ENCODE measurements around the gene ODAD4. TPM values are rescaled to one million over a fixed set of nuclear protein-coding genes. Genes with fewer than 3 reads are reported as not detected.

ODAD4 gene
- total and polyA plus RNA-seq, 2 donors from 2014 or later = 4.6 to 6.0 TPM

- DNase-seq = no peak
- intact Hi-C loops (cut with DNase I) = no loop called here
- no peaks in the 10 kb centered on the region for H3K9me3 ChIP-seq (ENCODE audit: control insufficient read depth in 2 of 3, insufficient read depth in 1 of 3, low read length in 3 of 3)
- no peak overlapping the region for H3K27ac ChIP-seq (ENCODE audit: low read depth in 2 of 2, low read length in 2 of 2)
- H3K27me3 ChIP-seq (ENCODE audit: control insufficient read depth, insufficient read depth, low read length) = no peaks in the 10 kb centered on the region
- no peak for TF ChIP-seq CTCF (IDR thresholded peaks at IDR 0.05; ENCODE audit: borderline replicate concordance, extremely low read depth, insufficient read depth)
- peaks cover 0 to 6% (median 5%) of the 10 kb centered on the region in 3 donors for H3K4me1 ChIP-seq (ENCODE audit: control insufficient read depth in 2 of 3, insufficient read depth in 2 of 3, low read depth in 1 of 3, low read length in 3 of 3)
- FAIRE-seq = no peak
- no peak overlapping the region for H3K4me3 ChIP-seq (ENCODE audit: low read length in 3 of 3)
- H3K9ac ChIP-seq (ENCODE audit: low read length in 3 of 3) = no peak overlapping the region
- H3K36me3 ChIP-seq (ENCODE audit: control insufficient read depth in 2 of 3, insufficient read depth in 3 of 3, low read length in 3 of 3) = peaks cover 0 to 17% (median 0%) of the 10 kb centered on the region in 3 donors
These were observed 2.5 kb downstream of the ODAD4 start for GRCh38 chr17:41932816-41933389.

DNA sequence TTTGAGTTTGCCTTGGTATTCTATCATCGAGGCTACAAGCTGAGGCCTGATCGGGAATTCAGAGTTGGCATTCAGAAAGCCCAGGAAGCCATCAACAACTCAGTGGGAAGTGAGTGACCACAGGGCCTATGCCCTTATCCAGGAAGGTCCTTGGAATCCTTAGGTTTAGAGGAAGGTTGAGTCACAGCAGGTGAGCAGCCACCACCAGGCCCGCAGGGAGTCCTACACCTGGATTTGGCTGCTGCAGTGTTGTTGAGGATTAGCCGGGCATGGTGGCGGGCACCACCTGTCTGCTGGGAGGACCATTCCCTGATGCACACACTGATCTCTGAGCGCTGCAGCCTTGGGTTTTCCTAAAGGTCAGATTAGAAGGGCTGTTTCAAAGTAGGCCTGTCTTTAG lies 5.2 kb downstream of the ODAD4 start:
- TF ChIP-seq CTCF (IDR thresholded peaks at IDR 0.05; ENCODE audit: borderline replicate concordance, extremely low read depth, insufficient read depth) = no peak
- no peak overlapping the region for H3K4me3 ChIP-seq (ENCODE audit: low read length in 3 of 3)
- no peak for FAIRE-seq
- intact Hi-C loops (cut with DNase I) = no loop called here
- H3K27me3 ChIP-seq (ENCODE audit: control insufficient read depth, insufficient read depth, low read length) = no peaks in the 10 kb centered on the region
- H3K9me3 ChIP-seq (ENCODE audit: control insufficient read depth in 2 of 3, insufficient read depth in 1 of 3, low read length in 3 of 3) = no peaks in the 10 kb centered on the region
- H3K9ac ChIP-seq (ENCODE audit: low read length in 3 of 3) = no peak overlapping the region
- peaks cover 0 to 17% (median 0%) of the 10 kb centered on the region in 3 donors for H3K36me3 ChIP-seq (ENCODE audit: control insufficient read depth in 2 of 3, insufficient read depth in 3 of 3, low read length in 3 of 3)
- DNase-seq = no peak
- no peak overlapping the region for H3K27ac ChIP-seq (ENCODE audit: low read depth in 2 of 2, low read length in 2 of 2)
- peaks cover 0 to 10% (median 6%) of the 10 kb centered on the region in 3 donors for H3K4me1 ChIP-seq (ENCODE audit: control insufficient read depth in 2 of 3, insufficient read depth in 2 of 3, low read depth in 1 of 3, low read length in 3 of 3)

DNA sequence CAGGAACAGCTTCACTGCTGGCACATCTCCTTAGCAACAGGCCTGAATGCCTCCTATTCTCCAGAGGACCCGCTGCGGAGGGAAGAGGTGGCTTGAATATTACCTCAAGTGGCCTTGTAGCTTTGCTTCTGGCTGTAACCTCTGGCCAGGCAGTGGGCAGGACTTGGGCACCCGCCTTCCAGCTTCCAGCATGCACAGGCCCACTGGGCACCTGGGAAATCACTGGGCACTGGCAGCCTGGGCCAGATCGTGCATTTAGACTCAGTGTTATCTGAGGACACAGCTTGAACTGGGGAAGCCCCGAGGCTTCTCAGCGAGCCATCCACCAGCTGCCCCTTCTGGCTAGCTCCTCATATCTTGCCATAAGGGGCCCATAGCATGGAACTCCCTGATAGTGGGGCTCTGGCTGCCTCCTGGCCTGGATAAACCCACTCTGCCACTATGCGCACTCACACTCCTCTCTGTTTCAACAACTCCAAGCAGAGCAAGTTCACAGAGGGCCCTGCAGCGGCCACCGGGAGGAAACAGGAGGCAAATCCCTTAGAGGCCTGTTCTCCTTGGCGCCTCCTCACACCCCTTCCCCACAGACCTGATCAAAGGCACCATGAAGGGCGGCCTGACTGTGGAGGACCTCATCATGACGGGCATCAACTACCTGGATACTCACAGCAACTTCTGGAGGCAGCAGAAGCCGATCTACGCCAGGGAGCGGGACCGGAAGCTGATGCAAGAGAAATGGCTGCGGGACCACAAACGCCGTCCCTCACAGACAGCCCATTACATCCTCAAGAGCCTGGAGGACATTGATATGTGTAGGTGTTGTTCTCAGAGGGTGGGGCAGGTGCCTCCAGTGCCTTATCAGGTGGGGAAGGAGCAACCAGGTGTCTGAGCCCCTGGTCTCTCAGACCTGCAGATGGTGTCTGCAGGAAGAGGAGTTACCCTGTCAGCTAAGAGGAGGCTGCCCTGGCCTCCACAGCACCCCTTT lies 7.8 kb downstream of the ODAD4 start:
- TF ChIP-seq CTCF (IDR thresholded peaks at IDR 0.05; ENCODE audit: borderline replicate concordance, extremely low read depth, insufficient read depth) = no peak
- H3K9ac ChIP-seq (ENCODE audit: low read length in 3 of 3) = no peak overlapping the region
- H3K27ac ChIP-seq (ENCODE audit: low read depth in 2 of 2, low read length in 2 of 2) = peak overlapping the region in 1 of 2 donors; percentile 35
- DNase-seq (no peak), FAIRE-seq (no peak)
- no peaks in the 10 kb centered on the region for H3K9me3 ChIP-seq (ENCODE audit: control insufficient read depth in 2 of 3, insufficient read depth in 1 of 3, low read length in 3 of 3)
- H3K27me3 ChIP-seq (ENCODE audit: control insufficient read depth, insufficient read depth, low read length) = no peaks in the 10 kb centered on the region
- H3K4me1 ChIP-seq (ENCODE audit: control insufficient read depth in 2 of 3, insufficient read depth in 2 of 3, low read depth in 1 of 3, low read length in 3 of 3) = peaks cover 0 to 10% (median 8%) of the 10 kb centered on the region in 3 donors
- H3K36me3 ChIP-seq (ENCODE audit: control insufficient read depth in 2 of 3, insufficient read depth in 3 of 3, low read length in 3 of 3) = peaks cover 0 to 17% (median 0%) of the 10 kb centered on the region in 3 donors
- H3K4me3 ChIP-seq (ENCODE audit: low read length in 3 of 3) = no peak overlapping the region
- intact Hi-C loops (cut with DNase I) = no loop called here

Measured in kidney (tissue), 14 donors.